Astrocyte (in vitro differentiated cells and primary cell): ENCODE results near the gene ZFPM1. TPM values are rescaled to one million over a fixed set of nuclear protein-coding genes. Genes with fewer than 3 reads are reported as not detected.

Experiments used
- DNase-seq: peaks from one replicate; pipeline ENCODE4 v3.0.0-alpha.2; 2010; ENCODE audit warnings: low read depth
- FAIRE-seq: peaks from 2 replicates; lab custom pipeline; 2011; peaks lifted over from hg19 to GRCh38; lab: Jason Lieb, UNC
- H2AFZ ChIP-seq: 2 replicates; pipeline ENCODE4 v1.6.0; 2012; ENCODE audit warnings: low read depth, low read length, inconsistent platforms
- H3K27ac ChIP-seq: 2 replicates; pipeline ENCODE4 v1.5.1; 2011; ENCODE audit warnings: low read depth, low read length, inconsistent platforms
- H3K27me3 ChIP-seq: 2 replicates; pipeline ENCODE4 v1.6.0; 2011; ENCODE audit warnings: low read length, inconsistent platforms; ENCODE audit not compliant: insufficient read depth
- H3K36me3 ChIP-seq: 2 replicates; pipeline ENCODE4 v1.5.1; 2011; ENCODE audit warnings: low read length, inconsistent platforms; ENCODE audit not compliant: insufficient read depth
- H3K4me1 ChIP-seq: 2 replicates; pipeline ENCODE4 v1.5.1; 2011; ENCODE audit warnings: low read length, inconsistent platforms; ENCODE audit not compliant: insufficient read depth
- H3K4me2 ChIP-seq: 2 replicates; pipeline ENCODE4 v1.6.0; 2012; ENCODE audit warnings: low read length, inconsistent platforms
- H3K4me3 ChIP-seq: 2 replicates; pipeline ENCODE4 v1.5.1; 2011; ENCODE audit warnings: low read depth, mild to moderate bottlenecking, low read length, inconsistent platforms; ENCODE audit not compliant: insufficient read depth
- H3K79me2 ChIP-seq: 2 replicates; pipeline ENCODE4 v1.6.0; 2012; ENCODE audit warnings: mild to moderate bottlenecking, low read length, inconsistent platforms; ENCODE audit not compliant: insufficient read depth
- H3K9ac ChIP-seq: 2 replicates; pipeline ENCODE4 v1.6.0; 2012; ENCODE audit warnings: mild to moderate bottlenecking, low read length, inconsistent platforms
- H3K9me3 ChIP-seq: 2 replicates; pipeline ENCODE4 v1.5.1; 2012; ENCODE audit warnings: low read depth, mild to moderate bottlenecking, low read length, inconsistent platforms; ENCODE audit not compliant: insufficient read depth
- H4K20me1 ChIP-seq: 2 replicates; pipeline ENCODE4 v1.6.0; 2012; ENCODE audit warnings: low read length, inconsistent platforms; ENCODE audit not compliant: insufficient read depth
- H3K27ac Mint-ChIP-seq: one replicate; pipeline ENCODE4 v1.8.0; 2021; ENCODE audit warnings: mild to moderate bottlenecking, mixed read lengths; ENCODE audit not compliant: unreplicated experiment
- H3K27me3 Mint-ChIP-seq: one replicate; pipeline ENCODE4 v1.8.0; 2021; ENCODE audit warnings: low read depth, mixed read lengths; ENCODE audit not compliant: unreplicated experiment
- H3K36me3 Mint-ChIP-seq: one replicate; pipeline ENCODE4 v1.8.0; 2021; ENCODE audit warnings: low read depth, mixed read lengths; ENCODE audit not compliant: unreplicated experiment
- H3K4me1 Mint-ChIP-seq: one replicate; pipeline ENCODE4 v1.8.0; 2021; ENCODE audit warnings: low read depth, mixed read lengths; ENCODE audit not compliant: unreplicated experiment
- H3K4me3 Mint-ChIP-seq: one replicate; pipeline ENCODE4 v1.8.0; 2021; ENCODE audit warnings: mild to moderate bottlenecking, moderate library complexity, mixed read lengths; ENCODE audit not compliant: unreplicated experiment
- H3K9me3 Mint-ChIP-seq: one replicate; pipeline ENCODE4 v1.8.0; 2021; ENCODE audit warnings: mild to moderate bottlenecking, mixed read lengths; ENCODE audit not compliant: unreplicated experiment
- CTCF ChIP-seq: IDR thresholded peaks from 2 replicates; pipeline ENCODE4 v1.5.1; 2011; ENCODE audit warnings: low read depth, mild to moderate bottlenecking, inconsistent platforms, low read length, moderate library complexity; ENCODE audit not compliant: insufficient read depth
- EZH2 ChIP-seq: IDR thresholded peaks from 2 replicates; pipeline ENCODE4 v1.6.1; 2012; ENCODE audit warnings: mild to moderate bottlenecking, low read length, inconsistent platforms; ENCODE audit not compliant: insufficient read depth
- total RNA-seq: library from RNA; stranded (reverse); gene quantifications from 2 replicates; pipeline ENCODE4 v1.2.1, GENCODE V29; 2021

ZFPM1 gene
- total RNA-seq, 1 donor from 2014 or later: 8.6 TPM

GRCh38 chr16:88512728-88513696, 59.9 kb downstream of the ZFPM1 start:
- Histone ChIP-seq H4K20me1 (peaks cover 20% of the 10 kb centered on the region), H3K27ac (no peak overlapping the region), H3K9me3 (no peaks in the 10 kb centered on the region), H3K79me2 (no peaks in the 10 kb centered on the region), H2AFZ (no peak overlapping the region), H3K4me2 (no peak overlapping the region), H3K9ac (no peak overlapping the region), H3K36me3 (no peaks in the 10 kb centered on the region), H3K4me1 (no peaks in the 10 kb centered on the region), H3K4me3 (no peak overlapping the region), H3K27me3 (no peaks in the 10 kb centered on the region)
- H3K4me3 Mint-ChIP-seq: no peak overlapping the region
- TF ChIP-seq EZH2 (no peak), CTCF (no peak)
- H3K36me3 Mint-ChIP-seq: peaks cover 8% of the 10 kb centered on the region
- no peaks in the 10 kb centered on the region for H3K9me3 Mint-ChIP-seq
- no peak overlapping the region for H3K27ac Mint-ChIP-seq
- peaks cover 3% of the 10 kb centered on the region for H3K27me3 Mint-ChIP-seq
- no peak for FAIRE-seq
- DNase-seq: no peak
- H3K4me1 Mint-ChIP-seq: no peaks in the 10 kb centered on the region

- Histone ChIP-seq H3K4me2 (no peak overlapping the region), H2AFZ (no peak overlapping the region), H3K9ac (no peak overlapping the region), H3K79me2 (no peaks in the 10 kb centered on the region), H3K9me3 (no peaks in the 10 kb centered on the region), H3K4me1 (no peaks in the 10 kb centered on the region), H4K20me1 (peaks cover 21% of the 10 kb centered on the region), H3K36me3 (no peaks in the 10 kb centered on the region), H3K27me3 (no peaks in the 10 kb centered on the region), H3K4me3 (no peak overlapping the region), H3K27ac (no peak overlapping the region)
- peaks cover 6% of the 10 kb centered on the region for H3K36me3 Mint-ChIP-seq
- H3K27ac Mint-ChIP-seq: no peak overlapping the region
- H3K27me3 Mint-ChIP-seq: peaks cover 3% of the 10 kb centered on the region
- no peaks in the 10 kb centered on the region for H3K4me1 Mint-ChIP-seq
- no peak for TF ChIP-seq EZH2
- no peak for TF ChIP-seq CTCF
- H3K4me3 Mint-ChIP-seq: no peak overlapping the region
- DNase-seq (no peak), FAIRE-seq (no peak)
- H3K9me3 Mint-ChIP-seq: no peaks in the 10 kb centered on the region
Observed at GRCh38 chr16:88514070-88514469, 61.0 kb downstream of the ZFPM1 start.
